ENCODE measurements around the gene JKAMP. TPM values are rescaled to one million over a fixed set of nuclear protein-coding genes. Genes with fewer than 3 reads are reported as not detected.

JKAMP gene
- total RNA-seq, 1 experiment from 2014 or later: 59.8 TPM

- Histone ChIP-seq H3K4me3 (ENCODE audit: insufficient read depth, low read depth, low read length) (peak overlapping the region; percentile 63), H3K36me3 (replicated peaks; ENCODE audit: control insufficient read depth, insufficient read depth, low read length) (no peaks in the 10 kb centered on the region), H3K27me3 (ENCODE audit: control insufficient read depth, insufficient read depth, low read length) (peaks cover 25% of the 10 kb centered on the region)
- peak; percentile 89 for DNase-seq
These were observed 19.6 kb upstream of the JKAMP start for GRCh38 chr14:59464486-59465315.

GRCh38 chr14:59465316-59466135 lies 18.8 kb upstream of the JKAMP start, which contains the start of gene GPR135:
GPR135 (minus strand) TSS chr14:59465380; CDS start chr14:59465226, 154 bp downstream.
- H3K4me3 ChIP-seq (ENCODE audit: insufficient read depth, low read depth, low read length): peak within 1 kb of the TSS; percentile 63
- no peaks in the 10 kb centered on the region for H3K36me3 ChIP-seq (replicated peaks; ENCODE audit: control insufficient read depth, insufficient read depth, low read length)
- DNase-seq: no peak
- H3K27me3 ChIP-seq (ENCODE audit: control insufficient read depth, insufficient read depth, low read length): peaks cover 25% of the 10 kb centered on the region

- no peaks in the 10 kb centered on the region for H3K27me3 ChIP-seq (ENCODE audit: control insufficient read depth, insufficient read depth, low read length)
- DNase-seq: no peak
- H3K4me3 ChIP-seq (ENCODE audit: insufficient read depth, low read depth, low read length): no peak overlapping the region
- peaks cover 6% of the 10 kb centered on the region for H3K36me3 ChIP-seq (replicated peaks; ENCODE audit: control insufficient read depth, insufficient read depth, low read length)
These were observed 10.1 kb upstream of the JKAMP start for GRCh38 chr14:59474172-59474571.

GRCh38 chr14:59475709-59476108 lies 8.6 kb upstream of the JKAMP start:
- H3K36me3 ChIP-seq (replicated peaks; ENCODE audit: control insufficient read depth, insufficient read depth, low read length): peaks cover 6% of the 10 kb centered on the region

GRCh38 chr14:59478540-59478939 lies 5.8 kb upstream of the JKAMP start:
- no peak overlapping the region for H3K4me3 ChIP-seq (ENCODE audit: insufficient read depth, low read depth, low read length)
- DNase-seq: no peak
- peaks cover 6% of the 10 kb centered on the region for H3K36me3 ChIP-seq (replicated peaks; ENCODE audit: control insufficient read depth, insufficient read depth, low read length)
- no peaks in the 10 kb centered on the region for H3K27me3 ChIP-seq (ENCODE audit: control insufficient read depth, insufficient read depth, low read length)

More at GRCh38 chr14:59475709-59476108, 8.6 kb upstream of the JKAMP start:
- Histone ChIP-seq H3K4me3 (ENCODE audit: insufficient read depth, low read depth, low read length) (no peak overlapping the region), H3K27me3 (ENCODE audit: control insufficient read depth, insufficient read depth, low read length) (no peaks in the 10 kb centered on the region)
- DNase-seq: no peak

GRCh38 chr14:59480166-59480565 lies 4.2 kb upstream of the JKAMP start:
- no peak for DNase-seq
- no peak overlapping the region for H3K4me3 ChIP-seq (ENCODE audit: insufficient read depth, low read depth, low read length)
- H3K36me3 ChIP-seq (replicated peaks; ENCODE audit: control insufficient read depth, insufficient read depth, low read length): peaks cover 3% of the 10 kb centered on the region
- H3K27me3 ChIP-seq (ENCODE audit: control insufficient read depth, insufficient read depth, low read length): no peaks in the 10 kb centered on the region

GRCh38 chr14:59481407-59481806 lies 2.9 kb upstream of the JKAMP start:
- no peaks in the 10 kb centered on the region; the same call in 1 of the 2 replicates for H3K36me3 ChIP-seq (replicated peaks; ENCODE audit: control insufficient read depth, insufficient read depth, low read length)
- no peak for DNase-seq
- H3K4me3 ChIP-seq (ENCODE audit: insufficient read depth, low read depth, low read length): no peak overlapping the region
- H3K27me3 ChIP-seq (ENCODE audit: control insufficient read depth, insufficient read depth, low read length): no peaks in the 10 kb centered on the region

GRCh38 chr14:59481871-59482540 lies 2.3 kb upstream of the JKAMP start:
- no peak overlapping the region for H3K4me3 ChIP-seq (ENCODE audit: insufficient read depth, low read depth, low read length)
- no peaks in the 10 kb centered on the region; the same call in 1 of the 2 replicates for H3K36me3 ChIP-seq (replicated peaks; ENCODE audit: control insufficient read depth, insufficient read depth, low read length)
- H3K27me3 ChIP-seq (ENCODE audit: control insufficient read depth, insufficient read depth, low read length): no peaks in the 10 kb centered on the region
- no peak for DNase-seq

GRCh38 chr14:59482541-59483331 lies 1.6 kb upstream of the JKAMP start:
- no peak for DNase-seq
- H3K36me3 ChIP-seq (replicated peaks; ENCODE audit: control insufficient read depth, insufficient read depth, low read length): peaks cover 3% of the 10 kb centered on the region
- H3K4me3 ChIP-seq (ENCODE audit: insufficient read depth, low read depth, low read length): peak overlapping the region; percentile 83
- H3K27me3 ChIP-seq (ENCODE audit: control insufficient read depth, insufficient read depth, low read length): no peaks in the 10 kb centered on the region

GRCh38 chr14:59483363-59483762 lies 954 bp upstream of the JKAMP start:
- peak overlapping the region; percentile 83 for H3K4me3 ChIP-seq (ENCODE audit: insufficient read depth, low read depth, low read length)
- peaks cover 4% of the 10 kb centered on the region for H3K36me3 ChIP-seq (replicated peaks; ENCODE audit: control insufficient read depth, insufficient read depth, low read length)
- H3K27me3 ChIP-seq (ENCODE audit: control insufficient read depth, insufficient read depth, low read length): no peaks in the 10 kb centered on the region
- peak; percentile 16 for DNase-seq

GRCh38 chr14:59484639-59485175 lies 390 bp downstream of the JKAMP start:
- DNase-seq: no peak
- H3K4me3 ChIP-seq (ENCODE audit: insufficient read depth, low read depth, low read length): peak overlapping the region; percentile 83

GRCh38 chr14:59490756-59491155 lies 6.4 kb downstream of the JKAMP start:
- no peaks in the 10 kb centered on the region for H3K27me3 ChIP-seq (ENCODE audit: control insufficient read depth, insufficient read depth, low read length)
- DNase-seq: no peak
- no peak overlapping the region for H3K4me3 ChIP-seq (ENCODE audit: insufficient read depth, low read depth, low read length)
- peaks cover 20% of the 10 kb centered on the region for H3K36me3 ChIP-seq (replicated peaks; ENCODE audit: control insufficient read depth, insufficient read depth, low read length)

More at GRCh38 chr14:59484639-59485175, 390 bp downstream of the JKAMP start:
- H3K36me3 ChIP-seq (replicated peaks; ENCODE audit: control insufficient read depth, insufficient read depth, low read length): peaks cover 8% of the 10 kb centered on the region
- no peaks in the 10 kb centered on the region for H3K27me3 ChIP-seq (ENCODE audit: control insufficient read depth, insufficient read depth, low read length)

GRCh38 chr14:59492384-59492783 lies 8.1 kb downstream of the JKAMP start:
- Histone ChIP-seq H3K4me3 (ENCODE audit: insufficient read depth, low read depth, low read length) (no peak overlapping the region), H3K36me3 (replicated peaks; ENCODE audit: control insufficient read depth, insufficient read depth, low read length) (peaks cover 22% of the 10 kb centered on the region), H3K27me3 (ENCODE audit: control insufficient read depth, insufficient read depth, low read length) (no peaks in the 10 kb centered on the region)
- no peak for DNase-seq
